ENCODE results near the gene CABLES2. TPM values are rescaled to one million over a fixed set of nuclear protein-coding genes. Genes with fewer than 3 reads are reported as not detected.
A peak's percentile ranks its signal among the peaks of the same experiment; 100 is the strongest.

Gene CABLES2
- total and polyA plus RNA-seq, 9 of the 15 experiments (the other 6 are each of a cell fraction or from before 2014, with no cell fraction given), result 0.46 to 4.2 (median 1.6) TPM

- TF ChIP-seq RAD21 (CRISPR knock-in tag; conservative IDR thresholded peaks at IDR 0.05 in 1 of 2, IDR thresholded peaks at IDR 0.05 in 1 of 2), result no peak
- no peak for TF ChIP-seq DDX20 (tag; IDR thresholded peaks at IDR 0.05; ENCODE audit: low read depth)
- no peak for TF ChIP-seq RBM22 (IDR thresholded peaks at IDR 0.05; ENCODE audit: low read depth, low read length, poor library complexity, severe bottlenecking)
- TF ChIP-seq ELK1 (CRISPR knock-in tag; IDR thresholded peaks at IDR 0.05), result no peak
- TF ChIP-seq NR0B1 (IDR thresholded peaks at IDR 0.05; ENCODE audit: partially characterized antibody), result no peak
- peak; percentile 53; the same call in 1 of the 2 replicates for TF ChIP-seq ELF4 (CRISPR knock-in tag; IDR thresholded peaks at IDR 0.05)
- no peak for TF ChIP-seq PHF21A (IDR thresholded peaks at IDR 0.05; ENCODE audit: borderline replicate concordance, low read depth)
- no peak for TF ChIP-seq TRIM25 (IDR thresholded peaks at IDR 0.05; ENCODE audit: borderline replicate concordance)
- TF ChIP-seq TCF7 (IDR thresholded peaks at IDR 0.05; ENCODE audit: borderline replicate concordance), result no peak
- no peak for TF ChIP-seq HDAC6 (IDR thresholded peaks at IDR 0.05; ENCODE audit: low read depth, low read length)
- TF ChIP-seq HDGF (IDR thresholded peaks at IDR 0.05), result no peak
- TF ChIP-seq E2F1 (CRISPR knock-in tag; IDR thresholded peaks at IDR 0.05), result 0 out of 2 replicates have a peak, but pooled peaks have one; percentile 76
- no peak for TF ChIP-seq NFRKB (IDR thresholded peaks at IDR 0.05; ENCODE audit: low read depth)
- TF ChIP-seq ZFP91 (CRISPR knock-in tag; IDR thresholded peaks at IDR 0.05), result no peak
- no peak for TF ChIP-seq PYGO2 (tag; IDR thresholded peaks at IDR 0.05)
- TF ChIP-seq MCM3 (IDR thresholded peaks at IDR 0.05), result no peak
- TF ChIP-seq MLX (CRISPR knock-in tag; conservative IDR thresholded peaks at IDR 0.05), result no peak
Measured at GRCh38 chr20:62386383-62387218, 20.5 kb downstream of the CABLES2 start, which contains the start of gene RPS21 (continued).

Measured in K562 (cell line).